LNCAP (cell line): ENCODE measurements around the gene UBE2Q2.

Experiments used
- CTCF ChIP-seq: fragments of 450-650 bp; IDR thresholded peaks from 2 replicates; pipeline ENCODE4 v1.5.1; 2017; ENCODE audit warnings: mild to moderate bottlenecking

UBE2Q2 gene

GRCh38 chr15:75835990-75836958, 7.0 kb upstream of the UBE2Q2 start:
- no peak for TF ChIP-seq CTCF

GRCh38 chr15:75836959-75837334, 6.3 kb upstream of the UBE2Q2 start:
- TF ChIP-seq CTCF, result no peak

- TF ChIP-seq CTCF, result no peak
Observed at GRCh38 chr15:75840659-75841058, 2.6 kb upstream of the UBE2Q2 start.

GRCh38 chr15:75841626-75842025, 1.6 kb upstream of the UBE2Q2 start:
- TF ChIP-seq CTCF, result no peak

- TF ChIP-seq CTCF, result no peak
Observed at GRCh38 chr15:75843678-75844581, 683 bp downstream of the UBE2Q2 start.

- TF ChIP-seq CTCF, result no peak
Observed at GRCh38 chr15:75844629-75845335, 1.5 kb downstream of the UBE2Q2 start.

- TF ChIP-seq CTCF, result no peak
Observed at GRCh38 chr15:75849167-75849566, 5.9 kb downstream of the UBE2Q2 start.
